Panc1 (cell line): ENCODE measurements around the gene BAHCC1. TPM values are rescaled to one million over a fixed set of nuclear protein-coding genes. Genes with fewer than 3 reads are reported as not detected.
"Not testable (repeated sequence)": the region's sequence is repeated elsewhere in the genome, so short reads cannot be mapped to it uniquely, and the experiment has no call there.

Experiments used
- ATAC-seq: fragments of 200-7000 bp; cut with Tn5 transposase; 2 replicates; pipeline ENCODE4 v1.9.1; 2020; ENCODE audit warnings: mild to moderate bottlenecking, moderate library complexity
- BruUV-seq: library from RNA; stranded (reverse); fragments of 400-500 nt; replicated peaks from 2 replicates; lab custom pipeline; 2021; lab: Mats Ljungman, UMichigan
- CTCF ChIA-PET: fragments of 300-600 bp; sonication (Branson Sonifier 250); formaldehyde crosslinking; loops from one replicate; lab custom pipeline; 2022; ENCODE audit warnings: antibody characterized with exemption; lab: Charles Lee
- POLR2A ChIA-PET: fragments of 300-600 bp; sonication (Branson Sonifier 250); formaldehyde crosslinking; loops from one replicate; lab custom pipeline; 2022; ENCODE audit warnings: antibody characterized with exemption; lab: Charles Lee
- DNase-seq: peaks from one replicate; pipeline ENCODE4 v3.0.0-alpha.2; 2010; ENCODE audit warnings: low read depth, low spot score
- H3K27ac ChIP-seq: 2 replicates; pipeline ENCODE4 v1.5.1; 2011; ENCODE audit warnings: mild to moderate bottlenecking, low read length, inconsistent platforms
- H3K27me3 ChIP-seq: fragments of 200-500 bp; sonication (Bioruptor generic); 2 replicates; pipeline ENCODE4 v1.6.0; 2014; ENCODE audit warnings: low read length, inconsistent platforms; ENCODE audit not compliant: control insufficient read depth, insufficient read depth
- H3K36me3 ChIP-seq: fragments of 200-500 bp; sonication (Bioruptor generic); 2 replicates; pipeline ENCODE4 v1.5.1; 2014; ENCODE audit warnings: inconsistent platforms, mild to moderate bottlenecking, low read length, moderate library complexity; ENCODE audit not compliant: control insufficient read depth, insufficient read depth
- H3K4me1 ChIP-seq: 2 replicates; pipeline ENCODE4 v1.5.1; 2011; ENCODE audit warnings: inconsistent platforms, mild to moderate bottlenecking, low read length, moderate library complexity; ENCODE audit not compliant: control insufficient read depth, insufficient read depth
- H3K4me3 ChIP-seq, 2 experiments: 2 replicates each; pipeline ENCODE4 v1.5.1; 2011 to 2012; ENCODE audit warnings: low read depth in 2 of 2, low read length in 2 of 2, mild to moderate bottlenecking in 2 of 2, inconsistent platforms in 1 of 2, moderate library complexity in 1 of 2
- H3K9me3 ChIP-seq: fragments of 200-500 bp; sonication (Bioruptor generic); 2 replicates; pipeline ENCODE4 v1.5.1; 2014; ENCODE audit warnings: low read depth, mild to moderate bottlenecking, inconsistent platforms, low read length, moderate library complexity; ENCODE audit not compliant: control insufficient read depth, insufficient read depth
- CTCF ChIP-seq: fragments of 450-650 bp; IDR thresholded peaks from 2 replicates; pipeline ENCODE4 v1.5.1; 2017; ENCODE audit warnings: mild to moderate bottlenecking
- POLR2AphosphoS5 ChIP-seq: IDR thresholded peaks from 2 replicates; pipeline ENCODE4 v1.6.1; 2012; ENCODE audit warnings: mild to moderate bottlenecking, low read depth, low read length, moderate library complexity
- REST ChIP-seq, 2 experiments: IDR thresholded peaks; 2 replicates each; pipeline ENCODE4 v1.6.1; 2011 to 2012; ENCODE audit warnings: low read depth in 2 of 2, control low read depth in 1 of 2, low read length in 1 of 2, mild to moderate bottlenecking in 1 of 2, moderate library complexity in 1 of 2; ENCODE audit not compliant: insufficient read depth in 1 of 2
- SIN3A ChIP-seq: IDR thresholded peaks from 2 replicates; pipeline ENCODE4 v1.6.1; 2012; ENCODE audit warnings: low read depth, mild to moderate bottlenecking, low read length, moderate library complexity, borderline replicate concordance; ENCODE audit not compliant: insufficient read depth
- TCF7L2 ChIP-seq: IDR thresholded peaks from 2 replicates; pipeline ENCODE4 v1.6.1; 2011; ENCODE audit warnings: mild to moderate bottlenecking, low read depth, low read length, inconsistent platforms
- in situ Hi-C: cut with HindIII; loops from 2 replicates; pipeline ENCODE4 v1.10.0; 2016; ENCODE audit warnings: low sequenced_read_pairs, low pct_unique_long_range_greater_than_20kb
- intact Hi-C: fragments of 100-400 bp; cut with micrococcal nuclease; formaldehyde crosslinking; loops from one replicate; pipeline ENCODE4 v1.10.0; 2022; ENCODE audit not compliant: unreplicated experiment
- total RNA-seq: library from RNA; stranded (reverse); gene quantifications from one replicate; pipeline ENCODE4 v1.2.1, GENCODE V29; 2021; ENCODE audit not compliant: unreplicated experiment

Gene BAHCC1
- total RNA-seq, 1 experiment from 2014 or later, result 77.4 TPM

- ChIA-PET POLR2A (no interaction called here), CTCF (no interaction called here)
- BruUV-seq, result no TSS peak
- H3K4me1 ChIP-seq, result peaks cover 4% of the 10 kb centered on the region; the same call in 1 of the 2 replicates
- H3K27me3 ChIP-seq, result no peaks in the 10 kb centered on the region
- no peak overlapping the region for H3K27ac ChIP-seq
- intact Hi-C loops, result no loop called here
- TF ChIP-seq SIN3A, result no peak
- no peak for TF ChIP-seq POLR2AphosphoS5
- TF ChIP-seq TCF7L2, result no peak
- no peak for TF ChIP-seq CTCF
- no peak for TF ChIP-seq REST (IDR thresholded peaks at IDR 0.05; ENCODE audit: insufficient read depth in 1 of 2, low read depth in 2 of 2, low read length in 1 of 2)
- ATAC-seq, result no peak
- no peak for DNase-seq
- no peaks in the 10 kb centered on the region for H3K36me3 ChIP-seq
- H3K4me3 ChIP-seq, result no peak overlapping the region
- H3K9me3 ChIP-seq, result no peaks in the 10 kb centered on the region
- in situ Hi-C loops, result no loop called here
These were observed 36.0 kb upstream of the BAHCC1 start for GRCh38 chr17:81359218-81359617.

- in situ Hi-C loops, H3K27ac ChIP-seq, H3K27me3 ChIP-seq, H3K9me3 ChIP-seq, H3K36me3 ChIP-seq, POLR2A ChIA-PET, DNase-seq, CTCF ChIA-PET, ATAC-seq, BruUV-seq, intact Hi-C loops, H3K4me3 ChIP-seq: not testable (repeated sequence)
- H3K4me1 ChIP-seq, result peaks cover 18% of the 10 kb centered on the region
These were observed 33.3 kb upstream of the BAHCC1 start for GRCh38 chr17:81362001-81362400.

- POLR2A ChIA-PET, result no interaction called here
These were observed 30.7 kb upstream of the BAHCC1 start for GRCh38 chr17:81364278-81365147.

More at GRCh38 chr17:81364278-81365147, 30.7 kb upstream of the BAHCC1 start:
- Histone ChIP-seq H3K27me3 (no peaks in the 10 kb centered on the region), H3K27ac (no peak overlapping the region), H3K9me3 (no peaks in the 10 kb centered on the region), H3K4me3 (no peak overlapping the region), H3K4me1 (peaks cover 18% of the 10 kb centered on the region), H3K36me3 (no peaks in the 10 kb centered on the region)
- no peak for ATAC-seq
- TF ChIP-seq TCF7L2 (no peak), POLR2AphosphoS5 (no peak), SIN3A (no peak), CTCF (no peak), REST (IDR thresholded peaks at IDR 0.05; ENCODE audit: insufficient read depth in 1 of 2, low read depth in 2 of 2, low read length in 1 of 2) (no peak)
- no peak for DNase-seq
- in situ Hi-C loops, result no loop called here
- CTCF ChIA-PET, result no interaction called here
- BruUV-seq, result no TSS peak
- intact Hi-C loops, result no loop called here
